HG03103 (cell line): ENCODE data around the gene HBEGF.

ENCODE experiments used
- ATAC-seq: cut with Tn5 transposase; IDR thresholded peaks from one replicate; pipeline ENCODE4 v1.9.1; 2021; ENCODE audit warnings: low read depth; ENCODE audit not compliant: unreplicated experiment

The HBEGF gene

GRCh38 chr5:140309706-140310249, 36.6 kb downstream of the HBEGF start:
- no peak for ATAC-seq

GRCh38 chr5:140305471-140305870, 40.9 kb downstream of the HBEGF start:
- ATAC-seq: no peak

GRCh38 chr5:140303966-140304365, 42.4 kb downstream of the HBEGF start:
- ATAC-seq: no peak

- ATAC-seq: peak; percentile 95
These were observed 43.4 kb downstream of the HBEGF start, which contains the start of gene PFDN1 for GRCh38 chr5:140302786-140303639. TSS of gene PFDN1 (minus strand) at chr5:140303101. CDS start at chr5:140303073, 28 bp downstream.

- no peak for ATAC-seq
These were observed 45.3 kb downstream of the HBEGF start for GRCh38 chr5:140301136-140301535.

- ATAC-seq: no peak
These were observed 47.3 kb downstream of the HBEGF start for GRCh38 chr5:140299056-140299455.

GRCh38 chr5:140298183-140298601, 48.2 kb downstream of the HBEGF start:
- no peak for ATAC-seq

- no peak for ATAC-seq
These were observed 49.1 kb downstream of the HBEGF start for GRCh38 chr5:140297283-140297682.

- no peak for ATAC-seq
These were observed 50.1 kb downstream of the HBEGF start for GRCh38 chr5:140296289-140296688.

- peak; percentile 60 for ATAC-seq
These were observed 51.0 kb downstream of the HBEGF start for GRCh38 chr5:140295414-140295813.

GRCh38 chr5:140294753-140295152, 51.6 kb downstream of the HBEGF start:
- no peak for ATAC-seq

- ATAC-seq: no peak
These were observed 52.6 kb downstream of the HBEGF start for GRCh38 chr5:140293849-140294100.

GRCh38 chr5:140293091-140293848, 53.1 kb downstream of the HBEGF start:
- ATAC-seq: no peak

GRCh38 chr5:140292212-140293036, 54.0 kb downstream of the HBEGF start:
- ATAC-seq: no peak

- no peak for ATAC-seq
These were observed 58.4 kb downstream of the HBEGF start for GRCh38 chr5:140287801-140288521.

- no peak for ATAC-seq
These were observed 60.0 kb downstream of the HBEGF start for GRCh38 chr5:140286424-140286823.

GRCh38 chr5:140284013-140284412, 62.4 kb downstream of the HBEGF start:
- ATAC-seq: no peak
